ENCODE measurements around the gene MYF5.

MYF5 gene

GRCh38 chr12:80697270-80697887 is 19.3 kb upstream of the MYF5 start:
- no peak for TF ChIP-seq EZH2phosphoT487 (IDR thresholded peaks at IDR 0.05; ENCODE audit: borderline replicate concordance)
- TF ChIP-seq CTCF (conservative IDR thresholded peaks at IDR 0.05; ENCODE audit: low read length), result no peak

GRCh38 chr12:80698256-80698655 is 18.5 kb upstream of the MYF5 start:
- H4K20me1 ChIP-seq (ENCODE audit: insufficient read depth, low read length, poor library complexity, severe bottlenecking), result no peaks in the 10 kb centered on the region
- no peaks in the 10 kb centered on the region for H3K9me2 ChIP-seq (replicated peaks; ENCODE audit: low read depth, low read length)
- H3K4me1 ChIP-seq (ENCODE audit: insufficient read depth, low read length, poor library complexity, severe bottlenecking), result no peaks in the 10 kb centered on the region
- H3K79me2 ChIP-seq (ENCODE audit: insufficient read depth, low read length), result no peaks in the 10 kb centered on the region
- H3K4me2 ChIP-seq (ENCODE audit: low read depth, low read length, poor library complexity, severe bottlenecking), result no peak overlapping the region
- no peaks in the 10 kb centered on the region for H3F3A ChIP-seq (ENCODE audit: low read depth)
- no peaks in the 10 kb centered on the region for H3K36me3 ChIP-seq (ENCODE audit: insufficient read depth, low read length)
- no peak overlapping the region for H3K4me3 ChIP-seq (ENCODE audit: low read length, poor library complexity, severe bottlenecking)
- no peak overlapping the region for H3K9ac ChIP-seq (ENCODE audit: low read depth, low read length, poor library complexity, severe bottlenecking)
- no peaks in the 10 kb centered on the region for H3K9me3 ChIP-seq (ENCODE audit: insufficient read depth, low read depth, low read length)
- no peak overlapping the region for H2AFZ ChIP-seq (ENCODE audit: low read length)
- H3K27me3 ChIP-seq (ENCODE audit: insufficient read depth, low read length, poor library complexity, severe bottlenecking), result no peaks in the 10 kb centered on the region
- TF ChIP-seq CTCF (conservative IDR thresholded peaks at IDR 0.05; ENCODE audit: low read length) (no peak), EZH2phosphoT487 (IDR thresholded peaks at IDR 0.05; ENCODE audit: borderline replicate concordance) (no peak)

More at GRCh38 chr12:80697270-80697887, 19.3 kb upstream of the MYF5 start:
- Histone ChIP-seq H4K20me1 (ENCODE audit: insufficient read depth, low read length, poor library complexity, severe bottlenecking) (no peaks in the 10 kb centered on the region), H3K4me2 (ENCODE audit: low read depth, low read length, poor library complexity, severe bottlenecking) (no peak overlapping the region), H3K36me3 (ENCODE audit: insufficient read depth, low read length) (no peaks in the 10 kb centered on the region), H3K9ac (ENCODE audit: low read depth, low read length, poor library complexity, severe bottlenecking) (no peak overlapping the region), H3K27me3 (ENCODE audit: insufficient read depth, low read length, poor library complexity, severe bottlenecking) (no peaks in the 10 kb centered on the region), H3K79me2 (ENCODE audit: insufficient read depth, low read length) (no peaks in the 10 kb centered on the region), H2AFZ (ENCODE audit: low read length) (no peak overlapping the region), H3F3A (ENCODE audit: low read depth) (no peaks in the 10 kb centered on the region), H3K4me1 (ENCODE audit: insufficient read depth, low read length, poor library complexity, severe bottlenecking) (no peaks in the 10 kb centered on the region), H3K9me3 (ENCODE audit: insufficient read depth, low read depth, low read length) (no peaks in the 10 kb centered on the region), H3K4me3 (ENCODE audit: low read length, poor library complexity, severe bottlenecking) (no peak overlapping the region), H3K9me2 (replicated peaks; ENCODE audit: low read depth, low read length) (no peaks in the 10 kb centered on the region)

- no peaks in the 10 kb centered on the region for H3K36me3 ChIP-seq (ENCODE audit: insufficient read depth, low read length)
- no peaks in the 10 kb centered on the region for H3K79me2 ChIP-seq (ENCODE audit: insufficient read depth, low read length)
- no peak overlapping the region for H3K4me2 ChIP-seq (ENCODE audit: low read depth, low read length, poor library complexity, severe bottlenecking)
- H3K4me1 ChIP-seq (ENCODE audit: insufficient read depth, low read length, poor library complexity, severe bottlenecking), result no peaks in the 10 kb centered on the region
- no peaks in the 10 kb centered on the region for H3K9me3 ChIP-seq (ENCODE audit: insufficient read depth, low read depth, low read length)
- no peaks in the 10 kb centered on the region for H3F3A ChIP-seq (ENCODE audit: low read depth)
- no peak overlapping the region for H2AFZ ChIP-seq (ENCODE audit: low read length)
- H3K4me3 ChIP-seq (ENCODE audit: low read length, poor library complexity, severe bottlenecking), result no peak overlapping the region
- no peak for TF ChIP-seq CTCF (conservative IDR thresholded peaks at IDR 0.05; ENCODE audit: low read length)
- TF ChIP-seq EZH2phosphoT487 (IDR thresholded peaks at IDR 0.05; ENCODE audit: borderline replicate concordance), result no peak
- no peaks in the 10 kb centered on the region for H3K27me3 ChIP-seq (ENCODE audit: insufficient read depth, low read length, poor library complexity, severe bottlenecking)
- H3K9ac ChIP-seq (ENCODE audit: low read depth, low read length, poor library complexity, severe bottlenecking), result no peak overlapping the region
- H4K20me1 ChIP-seq (ENCODE audit: insufficient read depth, low read length, poor library complexity, severe bottlenecking), result no peaks in the 10 kb centered on the region
- no peaks in the 10 kb centered on the region for H3K9me2 ChIP-seq (replicated peaks; ENCODE audit: low read depth, low read length)
These were observed 17.7 kb upstream of the MYF5 start for GRCh38 chr12:80698847-80699542.

All from Loucy (cell line).